Type B pancreatic cell (in vitro differentiated cells): ENCODE measurements around the gene ETFA. TPM values are rescaled to one million over a fixed set of nuclear protein-coding genes. Genes with fewer than 3 reads are reported as not detected.

ENCODE experiments used
- DNase-seq: peaks from one replicate; pipeline ENCODE4 v3.0.0; 2021; ENCODE audit warnings: mixed read lengths; ENCODE audit not compliant: unreplicated experiment; ENCODE audit errors: extremely low spot score
- H3K27ac Mint-ChIP-seq: 2 replicates; pipeline ENCODE4 v1.8.0; 2021; ENCODE audit warnings: mild to moderate bottlenecking, mixed read lengths
- H3K27me3 Mint-ChIP-seq: 2 replicates; pipeline ENCODE4 v1.8.0; 2021; ENCODE audit warnings: mixed read lengths
- H3K36me3 Mint-ChIP-seq: 2 replicates; pipeline ENCODE4 v1.8.0; 2021; ENCODE audit warnings: mixed read lengths
- H3K4me1 Mint-ChIP-seq: one replicate; pipeline ENCODE4 v1.8.0; 2021; ENCODE audit warnings: mixed read lengths; ENCODE audit not compliant: unreplicated experiment
- H3K4me3 Mint-ChIP-seq: 2 replicates; pipeline ENCODE4 v1.8.0; 2021; ENCODE audit warnings: mild to moderate bottlenecking, mixed read lengths
- H3K9me3 Mint-ChIP-seq: 2 replicates; pipeline ENCODE4 v1.8.0; 2021; ENCODE audit warnings: mixed read lengths
- total RNA-seq: library from RNA; stranded (reverse); gene quantifications from 2 replicates; pipeline ENCODE4 v1.2.1, GENCODE V29; 2021; ENCODE audit warnings: low replicate concordance
- TF ChIP-seq, protein P1 (sequence below): fragments of 200-600 bp; sonication (generic); conservative IDR thresholded peaks from 2 replicates; pipeline ENCODE4 v1.5.0; 2021; ENCODE audit warnings: antibody characterized with exemption, mild to moderate bottlenecking

ETFA gene
- total RNA-seq, 1 donor from 2014 or later = 149 TPM

DNA sequence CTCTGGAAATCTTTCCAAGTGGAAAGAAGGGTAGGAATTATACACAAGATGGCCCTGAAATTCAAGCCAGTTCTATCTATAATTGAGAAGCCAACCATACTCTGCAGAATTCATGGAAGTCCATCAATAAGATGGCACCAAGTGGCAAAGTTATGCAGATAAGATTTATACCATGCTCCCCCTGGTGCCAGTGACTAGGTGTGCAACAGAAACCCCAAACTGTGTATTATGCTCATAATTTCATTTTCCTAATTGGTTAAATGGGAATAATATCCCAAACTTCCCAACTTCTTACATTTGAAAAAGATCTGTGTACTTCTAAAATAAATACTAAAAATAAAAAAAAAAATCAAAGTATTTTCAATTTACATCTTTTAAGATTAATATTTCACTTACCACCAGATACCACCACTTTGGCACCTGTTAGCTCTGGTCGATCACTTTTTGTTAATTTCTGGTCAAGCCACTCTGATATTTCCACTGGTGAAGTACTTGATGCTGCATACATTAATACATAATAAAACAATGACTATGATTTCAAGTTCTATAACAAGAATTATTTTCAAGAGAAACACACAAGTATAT, 25.9 kb downstream of the ETFA start:
- no peaks in the 10 kb centered on the region for H3K27me3 Mint-ChIP-seq
- no peak overlapping the region for H3K4me3 Mint-ChIP-seq
- TF ChIP-seq, protein P1, sequence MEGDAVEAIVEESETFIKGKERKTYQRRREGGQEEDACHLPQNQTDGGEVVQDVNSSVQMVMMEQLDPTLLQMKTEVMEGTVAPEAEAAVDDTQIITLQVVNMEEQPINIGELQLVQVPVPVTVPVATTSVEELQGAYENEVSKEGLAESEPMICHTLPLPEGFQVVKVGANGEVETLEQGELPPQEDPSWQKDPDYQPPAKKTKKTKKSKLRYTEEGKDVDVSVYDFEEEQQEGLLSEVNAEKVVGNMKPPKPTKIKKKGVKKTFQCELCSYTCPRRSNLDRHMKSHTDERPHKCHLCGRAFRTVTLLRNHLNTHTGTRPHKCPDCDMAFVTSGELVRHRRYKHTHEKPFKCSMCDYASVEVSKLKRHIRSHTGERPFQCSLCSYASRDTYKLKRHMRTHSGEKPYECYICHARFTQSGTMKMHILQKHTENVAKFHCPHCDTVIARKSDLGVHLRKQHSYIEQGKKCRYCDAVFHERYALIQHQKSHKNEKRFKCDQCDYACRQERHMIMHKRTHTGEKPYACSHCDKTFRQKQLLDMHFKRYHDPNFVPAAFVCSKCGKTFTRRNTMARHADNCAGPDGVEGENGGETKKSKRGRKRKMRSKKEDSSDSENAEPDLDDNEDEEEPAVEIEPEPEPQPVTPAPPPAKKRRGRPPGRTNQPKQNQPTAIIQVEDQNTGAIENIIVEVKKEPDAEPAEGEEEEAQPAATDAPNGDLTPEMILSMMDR = peak; percentile 66
- DNase-seq = no peak
- no peak overlapping the region for H3K27ac Mint-ChIP-seq
- H3K9me3 Mint-ChIP-seq = no peaks in the 10 kb centered on the region
- H3K4me1 Mint-ChIP-seq = no peaks in the 10 kb centered on the region
- H3K36me3 Mint-ChIP-seq = peaks cover 31% of the 10 kb centered on the region

DNA sequence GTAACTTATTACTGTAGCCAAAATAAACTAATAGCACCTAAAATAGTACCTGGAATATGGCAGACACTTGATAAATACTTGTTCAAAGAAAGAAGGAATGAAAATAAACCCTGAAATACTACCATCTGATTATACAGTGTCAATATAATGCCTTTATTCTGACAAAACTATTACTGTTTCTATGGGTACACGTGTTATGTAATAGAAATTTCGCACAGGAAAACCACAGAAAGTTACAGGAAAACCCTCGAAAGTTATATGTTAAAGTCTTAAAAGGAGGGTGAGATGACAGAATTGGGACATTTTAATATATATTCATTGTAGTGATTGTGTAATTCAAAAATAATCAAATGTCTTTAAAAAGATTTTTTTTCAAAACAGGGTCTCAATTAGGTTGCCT, 28.8 kb downstream of the ETFA start:
- Mint-ChIP-seq H3K4me1 (no peaks in the 10 kb centered on the region), H3K27me3 (no peaks in the 10 kb centered on the region), H3K4me3 (no peak overlapping the region), H3K27ac (no peak overlapping the region), H3K36me3 (peaks cover 48% of the 10 kb centered on the region), H3K9me3 (no peaks in the 10 kb centered on the region)
- TF ChIP-seq, protein P1 = no peak
- no peak for DNase-seq

DNA sequence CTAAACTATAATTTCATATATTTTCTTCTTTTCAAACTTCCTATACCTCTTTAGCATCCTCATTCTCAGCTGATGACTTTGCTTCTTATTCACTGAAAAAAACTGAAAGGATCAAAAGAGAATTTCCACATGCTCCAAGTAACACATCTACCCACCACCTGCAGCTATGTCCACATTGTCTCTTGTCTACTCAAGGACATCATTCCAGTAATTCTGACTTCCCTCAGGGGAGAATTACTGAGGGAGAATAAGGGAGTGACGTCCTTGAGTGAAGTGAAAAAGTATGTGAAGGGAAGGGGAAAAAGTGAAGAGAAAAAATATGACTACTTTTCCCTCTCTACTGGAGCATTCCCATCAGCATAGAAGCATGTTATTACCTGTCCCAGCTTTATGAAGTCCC, 32.6 kb downstream of the ETFA start:
- TF ChIP-seq, protein P1 = no peak
- no peak overlapping the region for H3K27ac Mint-ChIP-seq
- H3K9me3 Mint-ChIP-seq = no peaks in the 10 kb centered on the region
- H3K27me3 Mint-ChIP-seq = no peaks in the 10 kb centered on the region
- DNase-seq = no peak
- peaks cover 59% of the 10 kb centered on the region for H3K36me3 Mint-ChIP-seq
- no peak overlapping the region for H3K4me3 Mint-ChIP-seq
- no peaks in the 10 kb centered on the region for H3K4me1 Mint-ChIP-seq

DNA sequence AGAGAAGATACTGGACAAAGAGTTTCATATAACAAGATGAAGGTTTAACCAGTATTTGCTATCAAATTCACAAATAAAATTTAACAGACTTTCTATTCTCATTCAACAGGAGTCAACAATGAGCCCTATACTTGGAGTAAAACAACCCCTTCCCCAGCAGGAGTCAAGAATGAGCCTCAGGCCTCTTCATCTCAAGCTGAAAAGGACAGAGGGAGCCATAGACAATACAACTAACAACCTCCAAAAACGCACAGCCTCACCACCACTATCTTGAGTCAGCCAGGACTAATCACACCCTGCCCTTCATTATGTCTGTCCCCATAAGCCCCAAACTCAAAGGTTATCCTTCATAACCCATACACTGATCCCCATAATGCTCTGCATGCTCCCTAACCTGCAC, 36.4 kb downstream of the ETFA start:
- Mint-ChIP-seq H3K4me1 (no peaks in the 10 kb centered on the region), H3K27ac (no peak overlapping the region), H3K36me3 (peaks cover 59% of the 10 kb centered on the region), H3K9me3 (no peaks in the 10 kb centered on the region), H3K4me3 (no peak overlapping the region), H3K27me3 (no peaks in the 10 kb centered on the region)
- TF ChIP-seq, protein P1 = no peak
- DNase-seq = no peak

DNA sequence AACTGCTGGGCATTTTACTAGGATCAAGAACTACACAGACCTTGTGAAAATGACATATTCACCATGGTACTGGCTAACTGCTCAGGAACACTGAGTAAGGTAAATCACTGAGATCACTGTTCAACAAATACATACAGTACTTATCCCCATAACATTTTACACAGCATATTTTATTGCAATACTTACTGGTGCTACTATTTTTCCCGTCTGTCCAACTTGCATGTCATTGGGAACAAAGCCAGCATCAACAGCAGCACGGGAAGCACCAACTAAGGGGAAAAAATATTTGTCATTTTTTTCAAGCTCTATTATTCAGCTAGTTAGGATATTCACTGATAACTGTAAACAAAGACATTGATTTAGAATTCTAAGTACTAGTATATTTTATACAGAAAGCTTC, 37.0 kb downstream of the ETFA start:
- Mint-ChIP-seq H3K9me3 (no peaks in the 10 kb centered on the region), H3K27ac (no peak overlapping the region), H3K36me3 (peaks cover 60% of the 10 kb centered on the region), H3K27me3 (no peaks in the 10 kb centered on the region), H3K4me1 (no peaks in the 10 kb centered on the region), H3K4me3 (no peak overlapping the region)
- DNase-seq = no peak
- TF ChIP-seq, protein P1 = no peak

DNA sequence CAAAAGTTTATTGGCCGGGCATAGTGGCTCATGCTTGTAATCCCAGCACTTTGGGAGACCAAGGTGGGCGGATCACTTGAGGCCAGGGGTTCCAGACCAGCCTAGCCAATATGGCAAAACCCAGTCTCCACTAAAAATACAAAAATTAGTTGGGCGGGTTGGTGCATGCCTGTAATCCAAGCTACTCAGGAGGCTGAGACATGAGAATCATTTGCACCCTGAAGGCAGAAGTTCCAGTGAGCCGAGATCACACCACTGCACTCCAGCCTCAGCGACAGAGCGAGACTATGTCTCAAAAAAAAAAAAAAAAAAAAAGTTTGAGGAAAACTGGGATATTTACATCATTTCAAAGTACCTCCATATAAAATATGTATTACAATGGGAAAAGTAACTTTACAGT, 40.4 kb downstream of the ETFA start:
- Mint-ChIP-seq H3K4me3 (no peak overlapping the region), H3K27me3 (no peaks in the 10 kb centered on the region), H3K36me3 (peaks cover 61% of the 10 kb centered on the region), H3K27ac (no peak overlapping the region), H3K4me1 (no peaks in the 10 kb centered on the region), H3K9me3 (peaks cover 4% of the 10 kb centered on the region)
- TF ChIP-seq, protein P1 = no peak
- no peak for DNase-seq
